Left renal pelvis (tissue), 4 donors: Measurements from ENCODE around the gene FBXO38. TPM values are rescaled to one million over a fixed set of nuclear protein-coding genes. Genes with fewer than 3 reads are reported as not detected.

ENCODE experiments used
- DNase-seq, 4 donors: peaks; one replicate each; pipeline ENCODE4 v3.0.0-alpha.2; 2013; ENCODE audit warnings: low read depth in 4 of 4, low spot score in 3 of 4
- polyA plus RNA-seq, 4 donors: library from polyadenylated mRNA; unstranded; fragments of 120-200 nt; gene quantifications; one replicate each; pipeline ENCODE4 v1.2.1, GENCODE V29; 2013; ENCODE audit not compliant: insufficient read length in 4 of 4

The FBXO38 gene
- polyA plus RNA-seq, 4 donors: 36.5 to 51.8 (median 46.8) TPM

DNA sequence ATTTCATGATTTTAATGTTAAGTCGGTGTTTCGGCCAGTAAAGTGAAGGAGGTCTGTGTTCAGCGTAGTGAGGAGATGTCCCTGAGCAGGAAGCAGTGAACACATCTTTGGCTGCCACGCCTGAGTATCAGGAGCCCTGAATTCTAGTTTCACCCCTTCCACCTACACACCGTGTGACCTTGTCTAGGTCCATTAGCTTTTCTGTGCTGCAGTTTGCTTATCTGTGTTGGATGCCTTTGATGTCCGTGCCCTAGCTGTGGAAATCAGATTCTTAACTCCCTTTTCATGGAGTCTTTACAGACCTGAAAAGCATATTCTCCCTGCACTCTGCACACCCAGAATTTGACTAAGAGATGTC lies 601 bp downstream of the FBXO38 start:
- peak in 2 of 4 donors; percentile 1 to 3 for DNase-seq

DNA sequence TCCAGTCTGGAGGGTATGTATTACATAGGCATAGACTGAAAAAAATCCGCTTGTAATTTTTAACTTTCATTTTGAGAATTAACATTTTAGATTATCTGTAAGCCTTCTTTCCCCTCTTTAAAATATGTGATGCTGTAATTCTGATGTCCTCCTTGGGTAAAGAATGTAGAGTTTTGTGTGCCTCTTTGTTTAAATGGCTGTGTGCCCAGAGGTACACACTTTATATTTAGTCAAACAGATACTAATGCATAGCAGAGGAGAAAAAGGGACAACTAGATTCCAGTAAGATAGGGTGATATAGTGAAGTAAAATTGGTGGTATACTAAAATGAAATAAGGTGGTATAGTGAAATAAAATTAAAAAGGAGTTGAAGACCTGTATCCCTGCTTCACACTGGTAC lies 1.3 kb downstream of the FBXO38 start:
- DNase-seq: no peak

DNA sequence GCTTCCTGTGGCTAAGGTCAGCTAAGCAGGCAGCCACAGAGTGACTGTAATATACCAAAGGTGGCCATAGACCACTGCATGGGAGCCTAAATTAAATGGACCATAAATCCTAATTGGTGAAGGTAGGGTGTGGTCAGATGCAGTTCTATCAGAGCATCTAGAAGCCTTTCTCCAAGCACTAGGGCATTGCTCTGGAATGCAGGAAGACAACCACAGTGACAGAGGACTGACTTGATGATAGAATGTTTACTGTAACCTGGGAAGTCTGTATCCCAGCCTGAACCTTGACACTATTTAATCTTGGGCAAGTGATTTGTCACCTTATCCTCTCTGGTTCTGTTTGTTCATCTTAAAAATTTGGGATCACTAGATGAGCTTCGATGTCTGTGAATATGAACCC lies 2.3 kb downstream of the FBXO38 start:
- no peak for DNase-seq

DNA sequence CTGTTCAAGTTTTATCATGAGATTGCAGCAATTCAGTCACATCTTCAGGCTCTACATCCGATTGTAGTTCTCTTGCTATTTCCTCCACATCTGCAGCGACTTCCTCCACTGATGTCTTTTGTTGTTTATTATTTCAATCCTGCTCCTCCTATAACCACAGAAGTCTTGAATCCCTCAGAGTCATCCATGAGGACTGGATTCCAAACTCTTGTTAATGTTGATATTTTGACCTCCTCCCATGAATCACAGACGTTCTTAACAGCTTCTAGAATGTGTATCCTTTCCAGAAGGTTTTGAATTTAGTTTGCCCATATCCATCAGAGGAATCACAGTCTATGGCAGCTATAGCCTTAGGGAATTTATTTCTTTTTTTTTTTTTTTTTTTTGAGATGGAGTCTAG lies 3.6 kb downstream of the FBXO38 start:
- no peak for DNase-seq

DNA sequence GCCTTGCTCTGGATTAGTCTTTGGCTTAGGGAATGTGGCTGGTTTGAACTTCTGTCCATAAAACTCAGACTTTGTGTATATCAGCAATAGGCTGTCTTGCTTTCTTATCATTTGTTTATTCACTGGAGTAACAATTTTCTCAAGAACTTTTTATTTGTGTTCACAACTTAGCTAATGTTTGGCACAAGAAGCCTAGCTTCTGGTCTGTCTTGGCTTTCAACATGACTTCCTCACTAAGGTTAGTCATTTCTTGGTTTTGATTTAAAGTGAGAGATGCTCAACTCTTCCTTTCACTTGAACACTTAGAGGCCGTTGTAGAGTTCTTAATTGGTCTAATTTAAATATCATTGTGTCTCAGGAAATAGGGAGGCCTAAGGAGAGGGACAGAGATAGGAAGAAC lies 4.9 kb downstream of the FBXO38 start:
- DNase-seq: no peak

DNA sequence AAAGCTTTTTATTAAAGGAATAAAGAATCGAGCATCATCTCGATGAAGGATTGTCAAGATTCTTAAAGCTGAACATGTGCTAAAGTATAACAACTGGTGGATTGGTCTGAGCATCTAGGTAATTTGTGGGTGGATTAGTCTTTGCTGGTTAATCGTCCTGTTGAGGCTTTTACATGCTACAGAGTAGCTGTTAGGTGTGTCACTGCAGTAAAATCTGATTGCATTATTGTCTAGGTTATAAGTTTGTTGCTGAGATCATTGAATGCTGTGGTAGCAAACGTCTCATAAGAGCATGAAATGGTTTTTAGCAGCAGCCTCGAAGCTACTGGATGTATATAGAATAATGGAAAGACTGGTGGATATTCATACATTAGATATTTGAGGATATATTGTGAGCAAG lies 7.2 kb downstream of the FBXO38 start:
- no peak for DNase-seq

DNA sequence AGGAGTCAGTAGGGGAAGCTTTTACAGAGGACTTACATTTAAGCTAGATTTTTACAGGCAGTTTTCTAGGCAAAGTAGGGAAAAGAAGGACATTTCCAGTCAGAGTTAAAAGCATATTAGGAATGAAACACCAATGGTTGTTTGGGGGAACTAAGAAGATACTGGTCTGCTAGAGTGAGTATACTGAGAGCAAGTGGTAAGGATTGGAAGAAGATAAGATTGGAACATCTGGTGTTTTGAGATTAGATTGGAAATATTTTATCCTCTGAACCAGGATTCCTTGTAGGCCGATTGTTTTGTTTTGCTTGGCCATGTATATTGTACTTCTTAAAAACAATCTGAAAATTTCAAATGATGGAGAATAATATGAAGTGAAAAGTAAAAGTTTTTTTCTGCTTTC lies 7.7 kb downstream of the FBXO38 start:
- no peak for DNase-seq

DNA sequence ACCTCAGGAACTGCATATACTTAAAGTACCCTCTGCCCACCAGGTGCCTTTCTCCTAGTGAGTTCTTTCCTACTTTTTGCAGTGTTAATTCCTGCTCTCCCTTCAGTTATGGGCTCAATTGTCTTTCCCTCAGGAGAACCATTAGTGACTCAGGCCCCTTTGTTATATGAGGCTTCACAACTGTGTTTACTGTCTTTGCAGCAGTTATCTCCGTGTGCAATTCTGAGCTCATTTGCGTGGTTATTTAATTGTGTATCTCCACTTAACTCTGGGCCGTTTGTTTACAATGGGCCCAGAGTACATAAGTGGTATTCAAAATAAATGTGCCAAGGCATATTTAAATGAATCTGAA lies 9.6 kb downstream of the FBXO38 start:
- no peak for DNase-seq

DNA sequence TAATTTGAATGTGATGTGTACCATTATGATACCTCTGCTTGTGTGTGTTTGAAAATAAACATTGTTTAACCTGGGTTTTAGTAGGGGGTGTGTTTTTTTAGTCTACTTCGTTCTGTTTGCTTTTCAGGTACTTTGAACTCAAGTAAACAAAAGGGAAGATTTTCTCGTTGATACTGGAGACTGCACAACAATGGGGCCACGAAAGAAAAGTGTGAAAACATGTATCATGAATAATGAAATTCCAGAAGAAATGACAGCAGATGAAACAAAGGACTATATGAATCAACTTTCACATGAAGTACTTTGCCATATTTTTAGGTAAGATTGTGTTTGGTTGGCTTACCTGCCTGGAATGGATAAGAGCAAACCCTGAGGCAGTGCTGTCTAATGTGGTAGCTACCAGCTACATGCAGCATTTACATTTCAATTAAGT lies 10.8 kb downstream of the FBXO38 start:
- no peak for DNase-seq

DNA sequence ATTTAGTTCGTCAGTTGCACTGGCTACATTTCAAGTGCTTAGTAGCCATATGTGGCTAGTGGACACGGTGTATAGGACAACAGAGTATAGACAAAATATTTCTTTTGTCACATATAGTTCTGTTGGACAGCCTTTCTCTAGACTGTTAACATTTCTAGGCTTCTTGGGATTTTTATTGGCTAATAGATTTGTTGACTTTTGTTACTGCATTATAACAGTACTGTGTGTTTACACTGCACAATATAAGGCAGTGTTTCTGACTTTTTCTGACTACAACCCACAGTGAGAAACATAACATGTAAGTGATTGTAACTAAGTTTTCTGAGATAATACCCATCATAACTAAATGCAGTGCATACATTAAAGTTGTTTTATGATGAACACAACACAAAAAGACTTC lies 11.3 kb downstream of the FBXO38 start:
- DNase-seq: no peak

DNA sequence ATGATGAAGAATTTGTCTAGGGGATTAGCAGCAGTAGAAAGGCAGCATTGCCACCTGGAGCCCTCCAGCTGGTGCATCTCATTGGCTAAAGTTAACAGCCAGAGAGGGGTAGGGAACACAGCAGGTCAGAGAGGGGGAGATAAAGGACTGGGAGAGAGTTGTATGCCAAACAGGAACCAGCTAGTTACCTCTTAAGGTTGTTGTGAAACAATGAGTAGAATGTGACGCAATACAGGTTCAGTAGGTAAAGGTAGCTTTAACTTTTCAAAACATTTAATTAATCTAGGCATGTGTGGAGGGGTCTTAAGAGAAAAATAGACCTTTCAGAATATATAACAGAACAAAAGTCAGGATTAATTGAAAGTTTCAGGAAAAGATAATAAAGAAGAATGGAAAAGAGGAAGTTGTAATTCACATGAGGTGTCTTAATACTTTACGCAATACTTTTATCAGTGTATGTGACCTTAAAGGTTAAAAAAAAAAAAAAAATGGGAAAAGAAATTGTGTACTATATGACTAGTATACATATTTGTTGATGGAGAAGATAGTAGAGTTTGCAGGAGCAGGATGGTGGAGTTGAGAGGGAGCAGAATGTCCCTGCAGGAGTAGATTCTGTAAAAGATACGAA lies 14.3 kb downstream of the FBXO38 start:
- DNase-seq: no peak

DNA sequence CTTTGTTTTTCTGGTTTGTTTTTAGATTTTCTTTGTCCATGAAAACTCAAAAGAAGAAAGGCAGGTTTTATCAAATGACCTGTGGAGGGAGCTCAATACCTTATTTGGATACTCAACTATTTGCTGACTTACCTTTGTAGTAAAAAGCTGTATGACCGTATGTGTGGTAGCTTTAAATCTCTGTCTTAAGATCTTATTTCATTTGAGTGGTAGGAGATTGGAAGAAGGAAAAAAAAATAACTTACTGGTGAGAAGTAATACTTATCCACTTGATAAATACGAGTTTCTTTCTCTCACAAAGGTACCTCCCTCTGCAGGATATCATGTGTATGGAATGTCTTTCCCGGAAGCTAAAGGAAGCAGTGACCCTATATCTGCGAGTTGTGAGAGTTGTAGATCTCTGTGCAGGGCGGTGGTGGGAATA lies 15.0 kb downstream of the FBXO38 start:
- DNase-seq: no peak

DNA sequence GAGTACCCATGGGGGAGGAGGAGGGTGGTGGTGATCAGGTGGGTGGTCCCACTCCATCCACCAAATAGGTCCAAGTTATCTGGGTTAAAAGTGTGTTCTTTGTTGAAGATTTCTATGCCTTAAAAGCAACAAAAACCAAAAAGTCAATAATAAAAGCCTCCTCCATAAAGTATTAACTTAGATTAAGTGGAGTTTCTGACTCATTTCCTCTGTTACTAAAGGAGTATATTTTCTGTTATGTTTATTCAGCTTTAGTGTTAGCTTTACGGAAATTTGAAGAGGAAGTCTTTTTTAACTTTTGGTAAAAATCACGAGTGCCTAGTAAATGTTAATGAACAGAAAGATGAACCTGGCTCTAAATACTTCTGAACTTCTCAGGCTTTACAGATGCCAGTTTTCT lies 17.8 kb downstream of the FBXO38 start:
- DNase-seq: no peak

DNA sequence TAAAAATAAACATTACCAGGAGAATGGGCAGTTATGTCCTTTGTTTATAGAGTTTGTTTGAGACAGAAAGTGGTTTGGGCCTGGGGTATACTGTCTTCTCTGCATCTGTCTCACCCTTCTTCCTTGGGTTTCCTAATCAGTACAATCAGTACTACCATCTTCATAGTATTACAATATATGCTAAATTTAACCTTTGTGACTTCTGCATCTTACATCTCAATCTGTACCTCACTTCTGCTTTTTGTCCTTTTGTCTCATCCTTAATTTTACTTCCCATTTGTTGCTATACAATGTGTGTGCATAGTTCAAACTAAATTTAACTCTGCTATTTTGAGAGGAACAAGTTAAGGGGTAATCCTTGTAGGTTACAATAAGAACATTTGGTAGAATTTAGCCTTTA lies 19.6 kb downstream of the FBXO38 start:
- no peak for DNase-seq

DNA sequence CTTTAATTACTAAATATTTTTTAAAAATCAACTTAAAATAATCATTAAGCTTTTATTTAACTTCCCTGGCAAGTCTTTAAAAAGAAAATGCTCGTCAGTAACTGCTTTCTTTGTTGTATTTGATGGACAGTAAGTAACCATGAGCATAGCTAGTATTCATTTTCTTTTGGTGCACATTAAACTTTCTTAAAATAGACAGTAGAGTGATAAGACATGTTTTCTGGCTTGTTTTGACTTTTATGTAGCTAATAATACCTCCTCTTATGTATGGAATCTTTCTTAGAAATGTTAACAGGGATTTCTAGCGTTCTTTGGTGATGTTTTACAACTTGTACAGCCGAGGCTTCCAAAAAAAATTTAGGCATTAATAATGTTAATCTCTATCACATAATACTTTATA lies 22.6 kb downstream of the FBXO38 start:
- DNase-seq: no peak

DNA sequence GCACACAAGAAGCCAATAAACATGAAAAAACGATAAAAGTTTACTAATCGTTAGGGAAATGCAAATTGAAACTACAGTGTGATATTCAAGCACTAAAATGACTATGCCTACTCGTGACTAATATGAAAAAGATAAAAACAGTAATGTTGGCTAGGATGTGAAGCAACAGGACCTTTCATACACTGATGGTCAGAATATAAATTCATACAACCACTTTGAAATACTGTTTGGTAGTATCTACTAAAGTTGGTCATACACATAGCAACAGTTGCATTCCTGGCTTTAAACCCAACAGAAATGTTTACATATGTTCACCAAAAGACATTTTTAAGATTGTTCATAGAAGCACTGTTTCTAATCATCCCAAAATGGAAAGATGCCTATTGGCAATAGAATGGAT lies 24.3 kb downstream of the FBXO38 start:
- DNase-seq: no peak

DNA sequence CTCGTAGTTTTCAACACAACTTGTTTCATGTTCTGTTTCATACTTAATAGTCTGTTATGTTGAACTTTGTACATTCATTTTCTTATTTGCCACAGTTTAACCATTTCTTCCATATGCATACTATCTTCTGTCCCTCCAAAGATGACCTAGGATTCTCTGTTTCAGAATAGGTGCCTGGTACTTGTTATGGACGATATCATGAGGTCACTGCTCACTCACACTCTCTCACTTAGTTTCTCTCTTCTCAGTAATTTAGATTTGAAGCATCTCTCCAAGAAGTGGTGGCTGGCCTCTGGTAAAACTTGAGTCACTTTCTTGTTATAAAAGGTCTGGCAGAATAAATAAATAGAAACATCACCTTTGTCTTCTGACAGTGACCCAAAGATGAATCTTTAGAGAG lies 28.4 kb downstream of the FBXO38 start:
- DNase-seq: no peak

DNA sequence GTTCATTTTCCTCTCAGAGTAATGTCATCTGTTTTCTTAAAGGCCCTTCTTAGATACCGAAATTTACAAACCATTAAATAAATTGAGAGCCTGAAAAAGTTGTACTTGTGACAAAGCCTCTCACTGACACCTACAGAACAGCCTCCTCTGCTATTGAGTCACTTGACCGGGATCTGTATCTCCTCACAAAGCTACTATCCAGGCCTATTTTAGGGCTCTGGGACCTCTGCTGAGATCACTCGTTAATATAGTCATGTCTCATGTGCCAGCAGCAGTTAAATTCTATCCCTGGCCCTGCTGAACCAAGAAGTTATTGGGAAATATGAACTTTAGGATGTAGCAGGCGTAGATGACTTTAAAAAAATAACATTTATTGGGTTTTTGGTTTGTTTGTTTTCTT lies 31.1 kb downstream of the FBXO38 start:
- no peak for DNase-seq

DNA sequence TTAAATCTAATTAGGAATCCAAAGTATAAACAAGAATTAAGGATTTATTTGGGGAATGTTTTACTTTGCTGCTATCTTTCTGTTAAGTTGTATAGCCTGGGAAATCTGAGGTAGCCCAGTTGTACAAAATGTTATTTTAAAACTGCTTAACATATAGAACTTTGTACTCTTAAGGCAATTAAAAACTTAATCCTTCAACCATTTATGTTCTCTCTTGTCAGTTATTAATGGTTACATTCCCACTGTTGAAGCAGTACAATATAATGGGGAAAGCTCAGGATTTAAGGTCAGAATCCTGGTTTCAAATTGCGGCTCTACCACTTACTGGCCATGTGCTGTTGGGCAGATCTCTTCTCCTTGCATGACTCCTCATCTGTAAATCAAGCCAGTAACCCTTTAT lies 32.7 kb downstream of the FBXO38 start:
- peak in 1 of 4 donors; percentile 16 for DNase-seq

DNA sequence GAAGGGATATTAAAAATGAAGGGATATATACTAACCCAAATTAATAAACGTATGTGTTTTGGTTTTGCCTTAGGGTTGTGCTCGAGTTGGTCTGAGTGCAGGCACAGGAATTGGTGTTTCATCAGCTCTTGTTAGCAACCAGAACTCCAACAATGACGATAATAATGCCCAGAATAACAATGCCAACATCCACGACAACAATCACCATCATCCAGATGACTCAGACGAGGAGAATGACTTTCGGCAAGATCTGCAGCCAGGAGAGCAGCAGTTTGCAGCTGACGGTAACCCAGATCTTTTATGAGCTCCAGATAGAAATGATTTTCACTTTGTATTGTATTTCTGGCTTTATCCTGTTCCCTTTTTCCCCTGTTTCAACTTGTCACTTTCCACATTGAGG lies 33.2 kb downstream of the FBXO38 start:
- no peak for DNase-seq

DNA sequence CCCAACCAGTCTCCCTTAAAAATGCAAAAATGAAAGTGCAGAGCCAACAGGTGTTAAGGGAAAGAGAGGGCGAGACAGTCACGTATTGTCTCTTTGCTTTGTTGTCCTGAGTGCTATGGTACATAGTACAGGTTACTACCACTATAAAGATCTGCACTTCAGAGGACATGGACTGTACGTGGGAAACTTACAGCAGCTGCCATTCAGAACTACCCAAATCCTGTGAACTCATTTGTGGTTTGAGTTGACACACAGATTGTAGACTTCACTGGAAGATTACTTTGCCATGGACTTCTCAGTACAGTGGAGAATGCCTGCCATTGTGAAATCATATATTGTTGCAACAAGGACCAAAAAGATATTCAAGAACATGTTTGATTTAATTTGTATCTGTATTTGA lies 34.8 kb downstream of the FBXO38 start:
- DNase-seq: no peak

DNA sequence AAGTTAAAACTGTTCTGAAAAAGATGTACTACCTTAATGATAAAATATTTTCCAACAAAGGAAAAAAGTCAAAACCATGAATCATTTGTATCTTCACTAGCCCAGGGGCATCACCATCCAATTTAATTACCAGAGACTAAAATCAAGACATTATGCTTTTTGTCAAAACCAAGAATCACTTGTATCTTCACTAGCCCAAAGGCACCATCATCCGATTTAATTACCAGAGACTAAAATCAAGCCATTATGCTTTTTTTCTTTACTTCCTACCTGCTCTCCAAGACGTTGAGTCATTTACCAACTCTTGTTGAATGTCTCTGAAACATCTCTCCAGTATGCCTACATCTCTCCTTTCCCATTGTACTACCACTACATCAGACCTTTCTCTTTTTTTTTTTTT lies 37.9 kb downstream of the FBXO38 start:
- no peak for DNase-seq

DNA sequence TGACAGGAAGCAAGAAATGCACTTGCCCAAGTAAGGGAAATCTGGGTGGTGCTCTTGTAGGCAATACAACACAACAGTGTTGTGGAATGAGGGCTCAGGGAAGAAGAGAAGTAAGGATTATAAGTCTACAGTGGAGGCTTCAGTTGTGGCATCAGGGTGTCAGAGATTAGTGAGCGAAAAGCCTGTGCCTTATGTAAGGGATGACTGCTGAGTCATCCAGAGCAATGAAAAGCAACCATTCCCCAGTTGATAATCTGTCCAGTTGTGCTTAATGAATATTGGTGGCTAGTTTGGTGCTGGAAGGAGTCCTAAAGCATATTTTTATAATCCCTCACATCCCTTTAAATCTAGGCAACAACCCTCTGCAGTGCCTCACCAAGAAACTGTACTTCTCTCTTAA lies 42.0 kb downstream of the FBXO38 start:
- DNase-seq: no peak

DNA sequence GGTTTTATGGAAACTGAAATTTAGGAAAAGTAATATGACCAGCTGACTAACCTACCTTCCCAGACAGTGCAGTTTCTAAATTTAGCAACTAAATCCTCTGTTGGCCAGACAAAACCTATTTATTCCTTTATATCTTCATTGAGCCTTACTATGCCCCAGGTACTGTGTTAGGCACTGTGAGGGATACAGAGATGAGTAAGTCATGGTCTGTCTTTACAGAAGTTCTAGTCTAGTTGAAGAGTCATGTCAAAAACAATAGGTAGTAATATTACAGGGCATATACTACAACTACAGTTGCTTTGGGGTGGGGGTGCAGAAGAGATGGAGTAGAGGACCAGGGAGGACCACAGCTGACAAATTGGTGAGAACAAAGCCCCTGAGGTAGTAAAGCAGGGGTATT lies 42.8 kb downstream of the FBXO38 start:
- DNase-seq: no peak
